Gastroesophageal sphincter (tissue), 3 donors: ENCODE results near the gene C11orf98.

Experiments used
- CTCF ChIP-seq, 4 experiments: fragments of 200-600 bp in 2 of 4; fragments of 450-650 bp in 2 of 4; sonication (generic) in 1 of 4; IDR thresholded peaks; one replicate each; pipeline ENCODE4 v1.5.1; 2017 to 2019; ENCODE audit warnings: antibody characterized with exemption in 4 of 4, mild to moderate bottlenecking in 2 of 4, moderate library complexity in 2 of 4
- EP300 ChIP-seq: sonication (generic); formaldehyde crosslinking; IDR thresholded peaks from one replicate; pipeline ENCODE4 v1.6.1; 2017; ENCODE audit warnings: antibody characterized with exemption, mild to moderate bottlenecking
- POLR2A ChIP-seq, 2 donors: fragments of 450-650 bp; IDR thresholded peaks; one replicate each; pipeline ENCODE4 v1.6.1; 2017; ENCODE audit warnings: antibody characterized with exemption in 2 of 2, mild to moderate bottlenecking in 2 of 2, moderate library complexity in 1 of 2
- POLR2AphosphoS5 ChIP-seq: sonication (generic); formaldehyde crosslinking; IDR thresholded peaks from one replicate; pipeline ENCODE4 v1.6.1; 2017; ENCODE audit warnings: antibody characterized with exemption

GRCh38 chr11:62664405-62665074 is 470 bp downstream of the C11orf98 start:
- no peak for TF ChIP-seq CTCF (IDR thresholded peaks at IDR 0.05)
- no peak for TF ChIP-seq POLR2A (IDR thresholded peaks at IDR 0.05)
- TF ChIP-seq POLR2AphosphoS5 = no peak
- TF ChIP-seq EP300 = no peak
